Esophagus muscularis mucosa (tissue), 4 donors: ENCODE data around the gene PRICKLE1.

Experiments used
- EP300 ChIP-seq: sonication (generic); formaldehyde crosslinking; IDR thresholded peaks from one replicate; pipeline ENCODE4 v1.6.1; 2017; ENCODE audit warnings: antibody characterized with exemption
- POLR2A ChIP-seq: fragments of 450-650 bp; IDR thresholded peaks from one replicate; pipeline ENCODE4 v1.6.1; 2017; ENCODE audit warnings: antibody characterized with exemption, moderate library complexity, mild to moderate bottlenecking, low read depth
- TF ChIP-seq, protein P1 (sequence below), 3 experiments: fragments of 200-600 bp in 2 of 3; fragments of 450-650 bp in 1 of 3; sonication (generic) in 2 of 3; IDR thresholded peaks; one replicate each; pipeline ENCODE4 v1.5.1; 2017 to 2019; ENCODE audit warnings: antibody characterized with exemption in 3 of 3, mild to moderate bottlenecking in 2 of 3, moderate library complexity in 1 of 3

GRCh38 chr12:42442311-42442759, 147.2 kb downstream of the PRICKLE1 start:
- TF ChIP-seq EP300 (no peak), POLR2A (no peak)
- TF ChIP-seq, protein P1, sequence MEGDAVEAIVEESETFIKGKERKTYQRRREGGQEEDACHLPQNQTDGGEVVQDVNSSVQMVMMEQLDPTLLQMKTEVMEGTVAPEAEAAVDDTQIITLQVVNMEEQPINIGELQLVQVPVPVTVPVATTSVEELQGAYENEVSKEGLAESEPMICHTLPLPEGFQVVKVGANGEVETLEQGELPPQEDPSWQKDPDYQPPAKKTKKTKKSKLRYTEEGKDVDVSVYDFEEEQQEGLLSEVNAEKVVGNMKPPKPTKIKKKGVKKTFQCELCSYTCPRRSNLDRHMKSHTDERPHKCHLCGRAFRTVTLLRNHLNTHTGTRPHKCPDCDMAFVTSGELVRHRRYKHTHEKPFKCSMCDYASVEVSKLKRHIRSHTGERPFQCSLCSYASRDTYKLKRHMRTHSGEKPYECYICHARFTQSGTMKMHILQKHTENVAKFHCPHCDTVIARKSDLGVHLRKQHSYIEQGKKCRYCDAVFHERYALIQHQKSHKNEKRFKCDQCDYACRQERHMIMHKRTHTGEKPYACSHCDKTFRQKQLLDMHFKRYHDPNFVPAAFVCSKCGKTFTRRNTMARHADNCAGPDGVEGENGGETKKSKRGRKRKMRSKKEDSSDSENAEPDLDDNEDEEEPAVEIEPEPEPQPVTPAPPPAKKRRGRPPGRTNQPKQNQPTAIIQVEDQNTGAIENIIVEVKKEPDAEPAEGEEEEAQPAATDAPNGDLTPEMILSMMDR (IDR thresholded peaks at IDR 0.05): no peak
